ENCODE results near the gene C2CD4C. TPM values are rescaled to one million over a fixed set of nuclear protein-coding genes. Genes with fewer than 3 reads are reported as not detected.
"Not testable (repeated sequence)": the region's sequence is repeated elsewhere in the genome, so short reads cannot be mapped to it uniquely, and the experiment has no call there.

The C2CD4C gene
- total and polyA plus RNA-seq, 2 experiments from 2014 or later, result 2.1 to 12.5 TPM

DNA sequence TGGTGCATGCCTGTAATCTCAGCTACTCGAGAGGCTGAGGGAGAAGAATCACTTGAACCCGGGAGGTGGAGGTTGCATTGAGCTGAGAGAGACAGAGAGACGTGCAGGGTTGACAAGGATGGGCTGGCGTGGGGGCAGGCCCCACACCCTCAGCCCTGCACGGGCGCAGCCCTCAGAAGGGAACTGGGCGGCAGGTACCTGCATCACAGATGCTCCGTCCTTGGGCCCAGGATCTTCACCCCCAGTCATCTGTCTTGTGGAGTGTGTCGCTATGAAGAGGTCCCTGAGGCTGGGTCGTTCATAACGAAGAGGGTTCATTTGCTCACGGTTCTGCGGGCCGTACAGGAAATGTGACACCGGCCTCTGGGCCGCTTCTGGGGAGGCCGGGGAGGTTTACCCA, 20.3 kb downstream of the C2CD4C start (continued):
- TF ChIP-seq, protein P1, sequence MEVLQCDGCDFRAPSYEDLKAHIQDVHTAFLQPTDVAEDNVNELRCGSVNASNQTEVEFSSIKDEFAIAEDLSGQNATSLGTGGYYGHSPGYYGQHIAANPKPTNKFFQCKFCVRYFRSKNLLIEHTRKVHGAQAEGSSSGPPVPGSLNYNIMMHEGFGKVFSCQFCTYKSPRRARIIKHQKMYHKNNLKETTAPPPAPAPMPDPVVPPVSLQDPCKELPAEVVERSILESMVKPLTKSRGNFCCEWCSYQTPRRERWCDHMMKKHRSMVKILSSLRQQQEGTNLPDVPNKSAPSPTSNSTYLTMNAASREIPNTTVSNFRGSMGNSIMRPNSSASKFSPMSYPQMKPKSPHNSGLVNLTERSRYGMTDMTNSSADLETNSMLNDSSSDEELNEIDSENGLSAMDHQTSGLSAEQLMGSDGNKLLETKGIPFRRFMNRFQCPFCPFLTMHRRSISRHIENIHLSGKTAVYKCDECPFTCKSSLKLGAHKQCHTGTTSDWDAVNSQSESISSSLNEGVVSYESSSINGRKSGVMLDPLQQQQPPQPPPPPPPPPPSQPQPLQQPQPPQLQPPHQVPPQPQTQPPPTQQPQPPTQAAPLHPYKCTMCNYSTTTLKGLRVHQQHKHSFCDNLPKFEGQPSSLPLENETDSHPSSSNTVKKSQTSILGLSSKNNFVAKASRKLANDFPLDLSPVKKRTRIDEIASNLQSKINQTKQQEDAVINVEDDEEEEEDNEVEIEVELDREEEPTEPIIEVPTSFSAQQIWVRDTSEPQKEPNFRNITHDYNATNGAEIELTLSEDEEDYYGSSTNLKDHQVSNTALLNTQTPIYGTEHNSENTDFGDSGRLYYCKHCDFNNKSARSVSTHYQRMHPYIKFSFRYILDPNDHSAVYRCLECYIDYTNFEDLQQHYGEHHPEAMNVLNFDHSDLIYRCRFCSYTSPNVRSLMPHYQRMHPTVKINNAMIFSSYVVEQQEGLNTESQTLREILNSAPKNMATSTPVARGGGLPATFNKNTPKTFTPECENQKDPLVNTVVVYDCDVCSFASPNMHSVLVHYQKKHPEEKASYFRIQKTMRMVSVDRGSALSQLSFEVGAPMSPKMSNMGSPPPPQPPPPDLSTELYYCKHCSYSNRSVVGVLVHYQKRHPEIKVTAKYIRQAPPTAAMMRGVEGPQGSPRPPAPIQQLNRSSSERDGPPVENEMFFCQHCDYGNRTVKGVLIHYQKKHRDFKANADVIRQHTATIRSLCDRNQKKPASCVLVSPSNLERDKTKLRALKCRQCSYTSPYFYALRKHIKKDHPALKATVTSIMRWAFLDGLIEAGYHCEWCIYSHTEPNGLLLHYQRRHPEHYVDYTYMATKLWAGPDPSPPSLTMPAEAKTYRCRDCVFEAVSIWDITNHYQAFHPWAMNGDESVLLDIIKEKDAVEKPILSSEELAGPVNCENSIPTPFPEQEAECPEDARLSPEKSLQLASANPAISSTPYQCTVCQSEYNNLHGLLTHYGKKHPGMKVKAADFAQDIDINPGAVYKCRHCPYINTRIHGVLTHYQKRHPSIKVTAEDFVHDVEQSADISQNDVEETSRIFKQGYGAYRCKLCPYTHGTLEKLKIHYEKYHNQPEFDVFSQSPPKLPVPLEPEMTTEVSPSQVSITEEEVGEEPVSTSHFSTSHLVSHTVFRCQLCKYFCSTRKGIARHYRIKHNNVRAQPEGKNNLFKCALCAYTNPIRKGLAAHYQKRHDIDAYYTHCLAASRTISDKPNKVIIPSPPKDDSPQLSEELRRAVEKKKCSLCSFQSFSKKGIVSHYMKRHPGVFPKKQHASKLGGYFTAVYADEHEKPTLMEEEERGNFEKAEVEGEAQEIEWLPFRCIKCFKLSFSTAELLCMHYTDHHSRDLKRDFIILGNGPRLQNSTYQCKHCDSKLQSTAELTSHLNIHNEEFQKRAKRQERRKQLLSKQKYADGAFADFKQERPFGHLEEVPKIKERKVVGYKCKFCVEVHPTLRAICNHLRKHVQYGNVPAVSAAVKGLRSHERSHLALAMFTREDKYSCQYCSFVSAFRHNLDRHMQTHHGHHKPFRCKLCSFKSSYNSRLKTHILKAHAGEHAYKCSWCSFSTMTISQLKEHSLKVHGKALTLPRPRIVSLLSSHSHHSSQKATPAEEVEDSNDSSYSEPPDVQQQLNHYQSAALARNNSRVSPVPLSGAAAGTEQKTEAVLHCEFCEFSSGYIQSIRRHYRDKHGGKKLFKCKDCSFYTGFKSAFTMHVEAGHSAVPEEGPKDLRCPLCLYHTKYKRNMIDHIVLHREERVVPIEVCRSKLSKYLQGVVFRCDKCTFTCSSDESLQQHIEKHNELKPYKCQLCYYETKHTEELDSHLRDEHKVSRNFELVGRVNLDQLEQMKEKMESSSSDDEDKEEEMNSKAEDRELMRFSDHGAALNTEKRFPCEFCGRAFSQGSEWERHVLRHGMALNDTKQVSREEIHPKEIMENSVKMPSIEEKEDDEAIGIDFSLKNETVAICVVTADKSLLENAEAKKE (CRISPR knock-in tag; IDR thresholded peaks at IDR 0.05), result no peak
- TF ChIP-seq ETS1 (IDR thresholded peaks at IDR 0.05) (no peak), NANOG (IDR thresholded peaks at IDR 0.05; ENCODE audit: borderline replicate concordance) (no peak), CREB1 (CRISPR knock-in tag; IDR thresholded peaks at IDR 0.05; ENCODE audit: low read depth) (no peak), POLR2AphosphoS5 (IDR thresholded peaks at IDR 0.05; ENCODE audit: low read depth) (no peak), STAT1 (IDR thresholded peaks at IDR 0.05; ENCODE audit: unreplicated experiment) (no peak)

DNA sequence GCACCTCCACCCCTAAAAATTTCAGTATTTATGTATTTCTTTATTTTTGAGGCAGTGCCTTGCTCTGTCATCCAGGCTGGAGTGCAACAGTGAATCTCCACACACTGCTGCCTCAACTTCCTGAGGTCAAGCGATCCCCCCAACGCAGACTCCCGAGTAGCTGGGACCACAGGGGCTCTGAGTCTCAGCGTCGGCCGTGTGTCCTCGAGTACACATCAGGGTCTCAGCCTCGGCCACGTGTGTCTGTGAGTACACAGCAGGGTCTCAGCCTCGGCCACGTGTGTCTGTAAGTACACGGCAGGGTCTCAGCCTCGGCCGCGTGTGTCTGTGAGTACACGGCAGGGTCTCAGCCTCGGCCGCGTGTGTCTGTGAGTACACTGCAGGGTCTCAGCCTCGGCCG, 21.2 kb downstream of the C2CD4C start:
- Mint-ChIP-seq H3K27me3 (ENCODE audit: insufficient read depth, low read depth, poor library complexity) (peaks cover 24% of the 10 kb centered on the region), H3K9me3 (peaks cover 23% of the 10 kb centered on the region), H3K4me3 (no peak overlapping the region), H3K27ac (no peak overlapping the region), H3K36me3 (ENCODE audit: low read depth) (peaks cover 3% of the 10 kb centered on the region; the same call in 1 of the 3 replicates), H3K4me1 (peaks cover 23% of the 10 kb centered on the region)
- no peak overlapping the region for H2AFZ ChIP-seq
- no peak overlapping the region for H3K27ac ChIP-seq (ENCODE audit: low read depth)
- H4K20me1 ChIP-seq (replicated peaks; ENCODE audit: insufficient read depth), result no peaks in the 10 kb centered on the region
- no peaks in the 10 kb centered on the region for H3K27me3 ChIP-seq (ENCODE audit: insufficient read depth)
- H3K36me3 ChIP-seq (ENCODE audit: insufficient read depth), result no peaks in the 10 kb centered on the region
- H3K4me2 ChIP-seq, result no peak overlapping the region
- ATAC-seq (no peak), DNase-seq (ENCODE audit: low spot score) (no peak)
- H3K4me3 ChIP-seq, result no peak overlapping the region
- no peak for TF ChIP-seq STAT1 (IDR thresholded peaks at IDR 0.05; ENCODE audit: unreplicated experiment)
- TF ChIP-seq ZNF114 (CRISPR knock-in tag; IDR thresholded peaks at IDR 0.05), result no peak
- no peak for TF ChIP-seq NANOG (IDR thresholded peaks at IDR 0.05; ENCODE audit: borderline replicate concordance)
- no peak for TF ChIP-seq JUNB (IDR thresholded peaks at IDR 0.05; ENCODE audit: unreplicated experiment)
- peaks cover 16% of the 10 kb centered on the region; the same call in 1 of the 2 replicates for H3K4me1 ChIP-seq (ENCODE audit: insufficient read depth)
- H3F3A ChIP-seq (replicated peaks; ENCODE audit: low read depth), result no peaks in the 10 kb centered on the region
- no peaks in the 10 kb centered on the region for H3K9me2 ChIP-seq (ENCODE audit: insufficient read depth)
- no peaks in the 10 kb centered on the region for H3K79me2 ChIP-seq (replicated peaks; ENCODE audit: insufficient read depth)

DNA sequence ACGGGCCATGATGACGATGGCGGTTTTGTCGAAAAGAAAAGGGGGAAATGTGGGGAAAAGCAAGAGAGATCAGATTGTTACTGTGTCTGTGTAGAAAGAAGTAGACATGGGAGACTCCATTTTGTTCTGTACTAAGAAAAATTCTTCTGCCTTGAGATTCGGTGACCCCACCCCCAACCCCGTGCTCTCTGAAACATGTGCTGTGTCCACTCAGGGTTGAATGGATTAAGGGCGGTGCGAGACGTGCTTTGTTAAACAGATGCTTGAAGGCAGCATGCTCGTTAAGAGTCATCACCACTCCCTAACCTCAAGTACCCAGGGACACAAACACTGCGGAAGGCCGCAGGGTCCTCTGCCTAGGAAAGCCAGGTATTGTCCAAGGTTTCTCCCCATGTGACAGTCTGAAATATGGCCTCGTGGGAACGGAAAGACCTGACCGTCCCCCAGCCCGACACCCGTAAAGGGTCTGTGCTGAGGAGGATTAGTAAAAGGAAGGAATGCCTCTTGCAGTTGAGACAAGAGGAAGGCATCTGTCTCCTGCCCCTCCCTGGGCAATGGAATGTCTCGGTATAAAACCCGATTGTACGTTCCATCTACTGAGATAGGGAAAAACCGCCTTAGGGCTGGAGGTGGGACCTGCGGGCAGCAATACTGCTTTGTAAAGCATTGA, 22.2 kb downstream of the C2CD4C start:
- H3K9me2 ChIP-seq (ENCODE audit: insufficient read depth); H4K20me1 ChIP-seq (replicated peaks; ENCODE audit: insufficient read depth); H3K36me3 Mint-ChIP-seq (ENCODE audit: low read depth); H3K27ac ChIP-seq (ENCODE audit: low read depth); DNase-seq (ENCODE audit: low spot score); H3K27me3 ChIP-seq (ENCODE audit: insufficient read depth); H3K36me3 ChIP-seq (ENCODE audit: insufficient read depth); H3K4me3 ChIP-seq; H3F3A ChIP-seq (replicated peaks; ENCODE audit: low read depth); H3K4me3 Mint-ChIP-seq; H2AFZ ChIP-seq; ATAC-seq; H3K79me2 ChIP-seq (replicated peaks; ENCODE audit: insufficient read depth); H3K27ac Mint-ChIP-seq; H3K4me2 ChIP-seq: not testable (repeated sequence)
- peaks cover 16% of the 10 kb centered on the region; the same call in 1 of the 2 replicates for H3K4me1 ChIP-seq (ENCODE audit: insufficient read depth)
- Mint-ChIP-seq H3K27me3 (ENCODE audit: insufficient read depth, low read depth, poor library complexity) (peaks cover 20% of the 10 kb centered on the region), H3K4me1 (peaks cover 23% of the 10 kb centered on the region), H3K9me3 (peaks cover 20% of the 10 kb centered on the region)
